Common myeloid progenitor, CD34-positive (primary cell): Measurements from ENCODE around the gene KLK11.

ENCODE experiments used
- CTCF ChIA-PET: fragments of 350-600 bp; sonication (Branson Sonifier 250); formaldehyde crosslinking; loops from one replicate; lab custom pipeline; 2021; ENCODE audit warnings: antibody characterized with exemption; lab: Charles Lee
- POLR2A ChIA-PET: fragments of 350-600 bp; sonication (Branson Sonifier 250); formaldehyde crosslinking; loops from one replicate; lab custom pipeline; 2021; ENCODE audit warnings: antibody characterized with exemption; lab: Charles Lee
- DNase-seq, 3 donors: peaks; one replicate each; pipeline versions ENCODE4 v3.0.0 to v3.0.0-alpha.2; 2013
- H3K27ac ChIP-seq, 2 experiments: 1 replicate in 1 of 2; 2 replicates in 1 of 2; pipeline ENCODE4 v1.7.0; 2013; ENCODE audit warnings: inconsistent platforms in 2 of 2, low read length in 2 of 2, mild to moderate bottlenecking in 2 of 2, low read depth in 1 of 2, moderate library complexity in 1 of 2; ENCODE audit not compliant: severe bottlenecking in 2 of 2, insufficient read depth in 1 of 2, poor library complexity in 1 of 2
- H3K27me3 ChIP-seq, 5 experiments: replicated peaks in 2 of 5; 1 replicate in 3 of 5; 2 replicates in 2 of 5; pipeline versions ENCODE4 v1.6.1 to v1.7.0; 2013; ENCODE audit warnings: low read length in 4 of 5, mild to moderate bottlenecking in 2 of 5, moderate library complexity in 2 of 5, inconsistent platforms in 1 of 5; ENCODE audit not compliant: insufficient read depth in 5 of 5, control insufficient read depth in 4 of 5
- H3K36me3 ChIP-seq, 4 experiments: 1 replicate in 2 of 4; 2 replicates in 2 of 4; pipeline versions ENCODE4 v1.6.1 to v1.7.0; 2013; ENCODE audit warnings: low read length in 3 of 4, control low read depth in 1 of 4, mild to moderate bottlenecking in 1 of 4; ENCODE audit not compliant: control insufficient read depth in 4 of 4, insufficient read depth in 4 of 4
- H3K4me1 ChIP-seq, 4 experiments: 1 replicate in 3 of 4; 2 replicates in 1 of 4; pipeline versions ENCODE4 v1.6.1 to v1.7.1; 2013; ENCODE audit warnings: low read length in 3 of 4, mild to moderate bottlenecking in 3 of 4, control low read depth in 1 of 4, inconsistent platforms in 1 of 4, moderate library complexity in 1 of 4; ENCODE audit not compliant: control insufficient read depth in 4 of 4, insufficient read depth in 4 of 4; ENCODE audit errors: control extremely low read depth in 1 of 4
- H3K4me3 ChIP-seq, 7 experiments: 1 replicate in 4 of 7; 2 replicates in 3 of 7; pipeline versions ENCODE4 v1.5.1 to v1.7.0; 2013; ENCODE audit warnings: mild to moderate bottlenecking in 7 of 7, low read length in 6 of 7, moderate library complexity in 6 of 7, inconsistent platforms in 2 of 7, low read depth in 2 of 7, control low read depth in 1 of 7; ENCODE audit not compliant: insufficient read depth in 4 of 7, control insufficient read depth in 1 of 7; ENCODE audit errors: extremely low read depth in 1 of 7
- H3K9me3 ChIP-seq, 5 experiments: 1 replicate in 4 of 5; 2 replicates in 1 of 5; pipeline versions ENCODE4 v1.6.1 to v1.7.1; 2013; ENCODE audit warnings: low read length in 4 of 5, mild to moderate bottlenecking in 2 of 5, inconsistent platforms in 1 of 5, low read depth in 1 of 5, moderate library complexity in 1 of 5; ENCODE audit not compliant: control insufficient read depth in 4 of 5, insufficient read depth in 2 of 5; ENCODE audit errors: control extremely low read depth in 1 of 5
- WGBS: methylation state at CpG from one replicate; pipeline ENCODE4 v1.1.5; 2013; ENCODE audit not compliant: insufficient coverage; 5-methylcytosine and 5-hydroxymethylcytosine counted together

KLK11 gene

DNA sequence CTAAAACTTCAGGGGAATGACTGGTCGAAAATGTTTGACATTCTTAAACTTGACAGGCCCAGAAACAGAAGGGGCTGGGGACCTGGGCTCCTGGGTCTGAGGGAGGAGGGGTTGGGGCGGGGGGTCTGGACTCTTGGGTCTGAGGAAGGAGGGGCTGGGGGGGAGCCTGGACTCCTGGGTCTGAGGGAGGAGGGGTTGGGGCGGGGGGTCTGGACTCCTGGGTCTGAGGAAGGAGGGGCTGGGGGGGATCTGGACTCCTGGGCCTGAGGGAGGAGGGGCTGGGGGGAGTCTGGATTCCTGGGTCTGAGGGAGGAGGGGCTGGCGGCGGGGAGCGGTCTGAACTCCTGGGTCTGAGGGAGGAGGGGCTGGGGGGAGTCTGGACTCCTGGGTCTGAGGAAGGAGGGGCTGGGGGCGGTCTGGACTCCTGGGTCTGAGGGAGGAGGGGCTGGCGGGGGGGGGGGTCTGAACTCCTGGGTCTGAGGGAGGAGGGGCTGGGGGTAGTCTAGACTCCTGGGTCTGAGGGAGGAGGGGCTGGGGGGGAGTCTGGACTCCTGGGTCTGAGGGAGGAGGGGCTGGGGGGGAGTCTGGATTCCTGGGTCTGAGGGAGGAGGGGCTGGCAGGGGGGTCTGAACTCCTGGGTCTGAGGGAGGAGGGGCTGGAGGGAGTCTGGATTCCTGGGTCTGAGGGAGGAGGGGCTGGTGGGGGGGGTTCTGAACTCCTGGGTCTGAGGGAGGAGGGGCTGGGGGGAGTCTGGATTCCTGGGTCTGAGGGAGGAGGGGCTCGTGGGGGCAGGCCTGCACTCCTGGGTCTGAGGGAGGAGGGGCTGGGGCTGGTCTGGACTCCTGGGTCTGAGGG, 51.5 kb downstream of the KLK11 start:
- Histone ChIP-seq H3K4me3 (no peak overlapping the region), H3K27me3 (peaks cover 0 to 55% (median 5%) of the 10 kb centered on the region in 5 experiments), H3K9me3 (no peaks in the 10 kb centered on the region), H3K27ac (no peak overlapping the region), H3K4me1 (no peaks in the 10 kb centered on the region), H3K36me3 (no peaks in the 10 kb centered on the region)
- ChIA-PET CTCF (no interaction called here), POLR2A (no interaction called here)
- WGBS = no CpG with 5 or more reads among the region's 9 CpGs
- DNase-seq = no peak

- 80% methylated on average over 9 of the region's 9 CpGs for WGBS
These were observed 53.5 kb downstream of the KLK11 start for GRCh38 chr19:50972795-50973376.

More at GRCh38 chr19:50972795-50973376, 53.5 kb downstream of the KLK11 start:
- Histone ChIP-seq H3K36me3 (no peaks in the 10 kb centered on the region), H3K4me1 (no peaks in the 10 kb centered on the region), H3K27ac (no peak overlapping the region), H3K9me3 (no peaks in the 10 kb centered on the region), H3K27me3 (peaks cover 0 to 55% (median 3%) of the 10 kb centered on the region in 5 experiments), H3K4me3 (no peak overlapping the region)
- ChIA-PET CTCF (no interaction called here), POLR2A (no interaction called here)
- DNase-seq = no peak
